ACHN (cell line): ENCODE data around the gene BGN.

ENCODE experiments used
- DNase-seq: peaks from one replicate; pipeline ENCODE4 v3.0.0-alpha.2; 2015
- in situ Hi-C: cut with HindIII; loops from 2 replicates; pipeline ENCODE4 v1.10.0; 2017; ENCODE audit warnings: low sequenced_read_pairs, low pct_ligation_motif_present, low pct_unique_long_range_greater_than_20kb

Gene BGN

DNA sequence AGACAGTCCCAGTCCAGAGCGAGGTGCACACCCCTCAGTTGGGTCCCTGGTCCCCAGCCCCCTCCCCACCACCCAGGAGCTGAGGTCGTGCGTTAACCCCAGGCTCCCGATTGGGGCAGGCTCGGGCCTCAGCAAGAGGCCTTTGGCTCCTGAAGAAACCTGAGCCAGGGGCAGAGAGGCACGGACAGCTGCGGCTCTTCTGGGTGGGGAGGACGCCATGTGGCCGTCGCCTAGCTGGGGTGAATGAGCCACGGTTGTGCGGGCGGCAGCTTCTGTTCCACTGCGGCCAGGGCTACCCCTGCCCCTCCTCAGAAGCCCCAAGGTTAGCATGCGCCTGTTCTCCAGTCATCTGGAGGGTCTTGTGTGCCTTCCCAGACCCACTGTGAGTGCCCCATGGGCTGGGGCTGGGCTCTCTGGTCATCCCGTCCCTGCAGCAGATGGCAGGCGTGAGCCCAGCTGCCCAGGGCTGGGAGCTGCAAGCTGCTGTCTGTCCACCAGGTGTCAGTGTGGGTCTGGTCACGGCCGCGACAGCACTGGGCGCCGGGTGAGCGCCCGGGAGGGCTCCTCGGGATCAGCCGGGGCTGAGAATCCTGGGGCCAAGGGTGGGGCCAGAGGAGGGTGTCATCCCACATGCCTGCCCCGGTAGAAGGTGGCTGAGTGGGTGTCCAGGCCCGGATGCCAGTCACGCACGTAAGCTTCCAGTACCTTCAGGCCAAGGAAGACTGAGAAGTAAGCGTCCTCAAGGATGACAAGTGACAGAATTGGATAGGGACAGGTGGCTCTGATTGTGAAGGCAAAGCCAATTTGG lies 44.6 kb downstream of the BGN start:
- peak; percentile 54 for DNase-seq
- in situ Hi-C loops = no loop called here

DNA sequence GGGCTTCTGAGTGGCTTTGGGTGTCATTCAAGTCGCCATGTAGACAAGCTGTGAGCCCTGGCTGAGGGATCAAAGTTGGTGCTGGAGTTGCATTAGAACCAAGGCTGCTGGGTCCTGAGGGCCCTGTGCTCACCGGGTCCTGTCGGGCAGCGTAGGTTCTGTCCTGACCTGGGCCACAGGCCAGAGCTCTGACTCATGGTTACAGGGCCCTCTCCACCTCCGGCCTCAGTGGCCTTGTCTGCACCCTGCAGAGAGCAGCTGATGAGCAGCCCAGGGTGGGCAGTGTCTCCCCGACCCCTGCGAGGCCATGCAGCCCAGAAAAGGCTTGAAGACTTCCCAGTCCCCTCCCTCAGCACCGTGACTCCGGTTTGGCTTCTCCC lies 45.2 kb downstream of the BGN start:
- in situ Hi-C loops = no loop called here
- no peak for DNase-seq

DNA sequence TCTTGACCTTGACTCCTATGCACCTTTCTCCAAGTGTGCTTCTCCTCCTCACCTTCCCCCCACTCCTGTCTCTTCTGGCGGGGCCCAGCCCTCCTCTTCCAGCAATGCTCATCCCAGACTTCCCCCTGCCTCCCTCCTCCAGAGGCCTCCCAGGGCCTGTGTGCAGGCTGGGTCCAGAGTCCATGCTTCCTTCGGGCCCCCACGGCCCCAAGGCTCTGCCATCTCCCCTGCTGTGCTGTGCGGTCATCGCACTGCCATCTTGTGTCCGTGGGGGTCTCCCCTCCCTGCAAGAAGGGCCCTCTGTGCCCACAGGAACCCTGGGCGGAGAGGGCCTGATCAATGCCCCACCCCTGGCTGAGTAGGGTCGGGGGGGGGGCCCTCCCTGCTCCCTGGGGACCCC lies 49.9 kb downstream of the BGN start:
- in situ Hi-C loops = no loop called here
- DNase-seq = no peak

GRCh38 chrX:153546386-153546785 lies 51.6 kb downstream of the BGN start:
- DNase-seq = no peak
- in situ Hi-C loops = no loop called here

- in situ Hi-C loops = no loop called here
Observed at GRCh38 chrX:153547195-153547594, 52.4 kb downstream of the BGN start.

GRCh38 chrX:153549231-153549630 lies 54.5 kb downstream of the BGN start:
- no peak for DNase-seq
- in situ Hi-C loops = no loop called here

More at GRCh38 chrX:153547195-153547594, 52.4 kb downstream of the BGN start:
- no peak for DNase-seq

GRCh38 chrX:153549807-153550206 lies 55.0 kb downstream of the BGN start:
- in situ Hi-C loops = no loop called here
- no peak for DNase-seq

- DNase-seq = no peak
- in situ Hi-C loops = no loop called here
Observed at GRCh38 chrX:153551135-153551534, 56.4 kb downstream of the BGN start.

DNA sequence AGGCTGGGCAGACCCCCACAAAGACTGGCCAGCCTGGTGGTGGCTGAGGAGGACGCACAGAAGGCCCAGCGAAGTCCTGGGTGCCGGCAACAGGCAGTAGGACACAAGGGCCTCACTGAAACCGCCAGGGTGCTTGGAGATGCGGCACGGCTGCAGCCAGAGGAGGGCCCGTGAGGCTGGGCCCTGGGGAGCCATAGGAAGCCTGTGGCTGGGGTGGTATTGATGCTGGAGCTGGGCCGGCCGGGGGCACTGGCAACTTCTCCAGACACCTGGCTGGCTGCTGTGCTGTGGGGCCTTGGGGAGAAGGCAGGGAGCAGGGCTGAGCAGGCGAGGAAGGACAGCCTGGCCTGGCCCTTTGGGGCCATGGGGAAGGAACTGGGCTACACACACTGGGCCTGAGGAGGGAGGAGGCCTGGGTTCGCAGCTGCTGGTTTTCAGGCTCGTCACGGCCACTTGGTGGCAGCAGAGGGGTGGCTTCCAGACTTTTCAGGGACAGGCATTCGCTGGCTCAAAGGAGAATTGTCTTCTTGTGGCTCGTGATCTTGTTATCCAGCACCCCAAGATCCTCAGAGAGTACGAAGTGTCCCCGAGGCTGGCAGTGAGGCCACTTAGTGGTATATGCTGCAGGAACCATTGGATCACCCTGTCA lies 59.9 kb downstream of the BGN start:
- peak; percentile 25 for DNase-seq
- in situ Hi-C loops = no loop called here

DNA sequence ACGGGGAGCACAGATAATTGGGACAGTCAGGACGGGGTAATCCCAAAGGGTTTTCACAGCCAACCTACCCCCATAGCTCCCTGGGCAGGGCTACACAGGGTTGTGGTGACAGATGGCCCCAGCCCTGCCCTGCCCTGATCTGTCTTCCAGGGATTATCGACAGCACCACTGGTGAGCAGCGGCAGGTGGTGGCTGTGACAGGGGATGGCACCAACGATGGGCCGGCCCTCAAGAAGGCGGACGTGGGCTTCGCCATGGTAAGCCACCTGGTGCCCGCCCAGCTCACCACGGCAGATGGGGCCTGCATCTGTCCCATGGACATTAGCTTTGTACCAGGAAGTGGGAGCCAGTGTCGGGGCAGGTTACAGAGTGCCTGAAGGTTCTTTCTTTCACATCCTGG lies 62.0 kb downstream of the BGN start:
- no peak for DNase-seq
- in situ Hi-C loops = no loop called here

DNA sequence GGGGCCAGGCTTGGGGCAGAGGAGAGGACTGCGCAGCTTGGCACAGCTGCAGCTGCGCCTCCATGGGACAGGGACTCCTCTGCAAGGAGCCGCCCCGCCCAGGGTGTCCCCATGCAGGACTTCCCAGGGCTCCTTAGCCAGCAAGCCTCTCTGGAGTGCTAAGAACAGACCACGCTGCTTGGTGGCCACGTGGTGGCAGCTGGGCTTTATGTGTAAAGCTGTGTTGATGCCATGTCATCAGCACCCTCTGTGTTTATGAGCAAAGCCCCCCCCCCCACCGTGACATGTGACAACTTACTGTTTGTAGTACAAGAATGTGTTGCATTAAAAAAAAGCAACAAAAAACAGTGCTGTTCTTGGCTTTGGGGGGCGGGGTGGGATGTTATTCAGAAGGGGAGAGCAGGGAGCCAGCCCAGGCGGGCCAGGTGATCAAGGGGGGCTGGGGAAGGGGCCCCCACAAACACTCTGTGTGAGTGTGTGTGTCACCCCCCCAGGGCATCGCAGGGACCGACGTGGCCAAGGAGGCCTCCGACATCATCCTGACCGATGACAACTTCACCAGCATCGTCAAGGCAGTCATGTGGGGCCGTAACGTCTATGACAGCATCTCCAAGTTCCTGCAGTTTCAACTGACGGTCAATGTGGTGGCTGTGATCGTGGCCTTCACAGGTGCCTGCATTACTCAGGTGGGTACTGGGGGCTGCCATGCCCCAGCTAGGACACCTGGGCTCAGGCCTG lies 63.0 kb downstream of the BGN start:
- in situ Hi-C loops = no loop called here
- no peak for DNase-seq
